Right lung (tissue), 10 donors: ENCODE results near the gene PCDHA1. TPM values are rescaled to one million over a fixed set of nuclear protein-coding genes. Genes with fewer than 3 reads are reported as not detected.
"Not testable (repeated sequence)": the region's sequence is repeated elsewhere in the genome, so short reads cannot be mapped to it uniquely, and the experiment has no call there.

Experiments used
- DNase-seq, 2 donors: peaks; one replicate each; pipeline ENCODE4 v3.0.0-alpha.2; 2013
- long read RNA-seq, 8 donors: transcript quantifications; one replicate each; lab custom pipeline, GENCODE V29; 2026
- polyA plus RNA-seq, 5 donors: library from polyadenylated mRNA; unstranded; fragments of 120-200 nt; gene quantifications; one replicate each; pipeline versions ENCODE4 v1.2.1 to v1.2.3, GENCODE V29; 2013; ENCODE audit warnings: inconsistent platforms in 1 of 5, low replicate concordance in 1 of 5; ENCODE audit not compliant: insufficient read length in 5 of 5, insufficient read depth in 1 of 5

PCDHA1 gene
- under 1 TPM; 0.07 to 0.18 (median 0.09) TPM for polyA plus RNA-seq
- long read RNA-seq, donor 1: 0 reads
- long read RNA-seq, donor 2: 0 reads
- long read RNA-seq, donor 3: 0 reads
- long read RNA-seq, donor 4, partial matches to known transcripts: 0 of 1 reads
- long read RNA-seq, donor 4, other reads (novel, unspliced or antisense): 0 of 1 reads
- long read RNA-seq, donor 5: 0 reads
- long read RNA-seq, donor 6: 0 reads
- long read RNA-seq, donor 7, partial matches to known transcripts: 0 of 1 reads
- long read RNA-seq, donor 7, other reads (novel, unspliced or antisense): 0 of 1 reads
- long read RNA-seq, donor 8: 0 reads

- DNase-seq: no peak
These were observed at the start of gene PCDHA1 for GRCh38 chr5:140785905-140786686. Gene PCDHA1, plus strand, starts transcription at chr5:140786140.

- DNase-seq: no peak
These were observed 48.5 kb upstream of the PCDHA1 start for GRCh38 chr5:140737486-140737885.

- DNase-seq: no peak
These were observed 44.0 kb upstream of the PCDHA1 start for GRCh38 chr5:140741967-140742366.

- DNase-seq: no peak
These were observed 32.4 kb upstream of the PCDHA1 start for GRCh38 chr5:140753561-140753960.

GRCh38 chr5:140764177-140764973, 21.6 kb upstream of the PCDHA1 start:
- no peak for DNase-seq

GRCh38 chr5:140767444-140767843, 18.5 kb upstream of the PCDHA1 start:
- no peak for DNase-seq

- no peak for DNase-seq
These were observed 5.4 kb upstream of the PCDHA1 start for GRCh38 chr5:140780512-140780911.

GRCh38 chr5:140787422-140787821, 1.5 kb downstream of the PCDHA1 start:
- DNase-seq: not testable (repeated sequence)

GRCh38 chr5:140787849-140788504, 2.0 kb downstream of the PCDHA1 start:
- DNase-seq: not testable (repeated sequence)

- no peak for DNase-seq
These were observed 5.1 kb downstream of the PCDHA1 start for GRCh38 chr5:140791089-140791488.

GRCh38 chr5:140794595-140795258, 8.8 kb downstream of the PCDHA1 start, which contains the start of gene PCDHA2:
Gene PCDHA2, plus strand, starts transcription at chr5:140794852.
- no peak for DNase-seq

GRCh38 chr5:140795259-140795641, 9.3 kb downstream of the PCDHA1 start:
- DNase-seq: no peak

GRCh38 chr5:140796072-140796717, 10.3 kb downstream of the PCDHA1 start:
- DNase-seq: not testable (repeated sequence)

- DNase-seq: no peak
These were observed 10.8 kb downstream of the PCDHA1 start for GRCh38 chr5:140796718-140797095.

GRCh38 chr5:140800816-140801493, 15.0 kb downstream of the PCDHA1 start, which contains the start of gene PCDHA3:
Gene PCDHA3, plus strand, starts transcription at chr5:140801057.
- DNase-seq: peak in 1 of 2 donors; percentile 2

GRCh38 chr5:140801494-140801841, 15.5 kb downstream of the PCDHA1 start:
- no peak for DNase-seq

GRCh38 chr5:140802381-140802780, 16.4 kb downstream of the PCDHA1 start:
- not testable (repeated sequence) for DNase-seq

- DNase-seq: no peak
These were observed 16.9 kb downstream of the PCDHA1 start for GRCh38 chr5:140802781-140803271.
